Measurements from ENCODE around the gene EXOG. TPM values are rescaled to one million over a fixed set of nuclear protein-coding genes. Genes with fewer than 3 reads are reported as not detected.

The EXOG gene
- total RNA-seq, 1 experiment from 2014 or later, result 12.5 TPM

GRCh38 chr3:38526792-38527191, 30.7 kb downstream of the EXOG start:
- CTCF ChIA-PET, result no interaction called here
- no peaks in the 10 kb centered on the region for H3K36me3 ChIP-seq (ENCODE audit: control insufficient read depth, insufficient read depth, low read length)

GRCh38 chr3:38528457-38528856, 32.3 kb downstream of the EXOG start:
- H3K27ac ChIP-seq (ENCODE audit: low read length), result no peak overlapping the region
- no peak overlapping the region for H3K4me3 ChIP-seq (ENCODE audit: low read depth in 2 of 2, low read length in 2 of 2)
- intact Hi-C loops (cut with micrococcal nuclease; ENCODE audit: unreplicated experiment), result no loop called here
- H3K4me1 ChIP-seq (ENCODE audit: control insufficient read depth, insufficient read depth, low read length), result no peaks in the 10 kb centered on the region
- no peak for DNase-seq (ENCODE audit: low read depth, low spot score)
- no peaks in the 10 kb centered on the region for H3K9me3 ChIP-seq (ENCODE audit: control insufficient read depth, insufficient read depth, low read depth, low read length)
- TF ChIP-seq CTCF (IDR thresholded peaks at IDR 0.05) (peak; percentile 21; the same call in 1 of the 2 replicates), REST (IDR thresholded peaks at IDR 0.05; ENCODE audit: insufficient read depth in 1 of 2, low read depth in 2 of 2, low read length in 1 of 2) (no peak)
- in situ Hi-C loops (cut with HindIII; ENCODE audit: low pct_unique_long_range_greater_than_20kb, low sequenced_read_pairs), result no loop called here
- ChIA-PET CTCF (interaction anchor here (0.5 kb wide), 1 partner anchor 31 kb away, joined by 4 read pairs; no protein-coding TSS in a partner anchor), POLR2A (no interaction called here)
- H3K27me3 ChIP-seq (ENCODE audit: control insufficient read depth, insufficient read depth, low read length), result no peaks in the 10 kb centered on the region
- ATAC-seq, result 0 out of 2 replicates have a peak, but pooled peaks have one; percentile 66
- no peaks in the 10 kb centered on the region for H3K36me3 ChIP-seq (ENCODE audit: control insufficient read depth, insufficient read depth, low read length)
- no TSS peak for BruUV-seq (replicated peaks)

More at GRCh38 chr3:38526792-38527191, 30.7 kb downstream of the EXOG start:
- Histone ChIP-seq H3K9me3 (ENCODE audit: control insufficient read depth, insufficient read depth, low read depth, low read length) (no peaks in the 10 kb centered on the region), H3K27me3 (ENCODE audit: control insufficient read depth, insufficient read depth, low read length) (no peaks in the 10 kb centered on the region), H3K4me1 (ENCODE audit: control insufficient read depth, insufficient read depth, low read length) (no peaks in the 10 kb centered on the region), H3K27ac (ENCODE audit: low read length) (no peak overlapping the region), H3K4me3 (ENCODE audit: low read depth in 2 of 2, low read length in 2 of 2) (no peak overlapping the region)
- DNase-seq (ENCODE audit: low read depth, low spot score) (no peak), ATAC-seq (no peak)
- intact Hi-C loops (cut with micrococcal nuclease; ENCODE audit: unreplicated experiment) (no loop called here), in situ Hi-C loops (cut with HindIII; ENCODE audit: low pct_unique_long_range_greater_than_20kb, low sequenced_read_pairs) (no loop called here)
- POLR2A ChIA-PET, result no interaction called here
- no TSS peak for BruUV-seq (replicated peaks)
- no peak for TF ChIP-seq POLR2AphosphoS5 (IDR thresholded peaks at IDR 0.05; ENCODE audit: low read depth, low read length)
- TF ChIP-seq TCF7L2 (IDR thresholded peaks at IDR 0.05; ENCODE audit: low read depth, low read length), result no peak
- no peak for TF ChIP-seq CTCF (IDR thresholded peaks at IDR 0.05)
- no peak for TF ChIP-seq SIN3A (IDR thresholded peaks at IDR 0.05; ENCODE audit: borderline replicate concordance, insufficient read depth, low read depth, low read length)
- TF ChIP-seq REST (IDR thresholded peaks at IDR 0.05; ENCODE audit: insufficient read depth in 1 of 2, low read depth in 2 of 2, low read length in 1 of 2), result no peak
